Retinal pigment epithelial cell (primary cell): ENCODE data around the gene CNIH1.
"Not testable (repeated sequence)": the region's sequence is repeated elsewhere in the genome, so short reads cannot be mapped to it uniquely, and the experiment has no call there.

Experiments
- DNase-seq: peaks from one replicate; pipeline ENCODE4 v3.0.0-alpha.2; 2010; ENCODE audit warnings: low read depth
- H3K4me3 ChIP-seq: 2 replicates; pipeline ENCODE4 v1.5.1; 2011; ENCODE audit warnings: mild to moderate bottlenecking, low read length, control low read depth, moderate library complexity
- CTCF ChIP-seq: conservative IDR thresholded peaks from 2 replicates; pipeline ENCODE4 v1.5.1; 2011; ENCODE audit warnings: low read depth, low read length, control low read depth, inconsistent platforms

CNIH1 gene

GRCh38 chr14:54425537-54426274, 15.5 kb downstream of the CNIH1 start:
- no peak for DNase-seq
- H3K4me3 ChIP-seq: no peak overlapping the region
- TF ChIP-seq CTCF: no peak

GRCh38 chr14:54425068-54425467, 16.1 kb downstream of the CNIH1 start:
- no peak overlapping the region for H3K4me3 ChIP-seq
- DNase-seq: no peak
- no peak for TF ChIP-seq CTCF

- no peak for DNase-seq
- H3K4me3 ChIP-seq: no peak overlapping the region
- TF ChIP-seq CTCF: no peak
Observed at GRCh38 chr14:54424479-54424901, 16.7 kb downstream of the CNIH1 start.

- no peak overlapping the region for H3K4me3 ChIP-seq
- no peak for TF ChIP-seq CTCF
- DNase-seq: no peak
Observed at GRCh38 chr14:54423991-54424390, 17.2 kb downstream of the CNIH1 start.

- DNase-seq: no peak
Observed at GRCh38 chr14:54420478-54421142, 20.6 kb downstream of the CNIH1 start.

GRCh38 chr14:54411371-54411770, 29.8 kb downstream of the CNIH1 start:
- TF ChIP-seq CTCF: no peak
- H3K4me3 ChIP-seq: no peak overlapping the region
- no peak for DNase-seq

More at GRCh38 chr14:54420478-54421142, 20.6 kb downstream of the CNIH1 start:
- H3K4me3 ChIP-seq: no peak overlapping the region
- peak; percentile 80 for TF ChIP-seq CTCF

- no peak overlapping the region for H3K4me3 ChIP-seq
- DNase-seq: no peak
- TF ChIP-seq CTCF: no peak
Observed at GRCh38 chr14:54410215-54410614, 31.0 kb downstream of the CNIH1 start.

- not testable (repeated sequence) for H3K4me3 ChIP-seq, DNase-seq
Observed at GRCh38 chr14:54403401-54404005, 37.7 kb downstream of the CNIH1 start.
